HG02981 (cell line): Measurements from ENCODE around the gene COL23A1.
"Not testable (repeated sequence)": the region's sequence is repeated elsewhere in the genome, so short reads cannot be mapped to it uniquely, and the experiment has no call there.

Source experiments
- ATAC-seq: cut with Tn5 transposase; IDR thresholded peaks from one replicate; pipeline ENCODE4 v1.9.1; 2021; ENCODE audit warnings: mild to moderate bottlenecking, moderate library complexity; ENCODE audit not compliant: unreplicated experiment

The COL23A1 gene

GRCh38 chr5:178385496-178385890 is 204.7 kb downstream of the COL23A1 start:
- ATAC-seq = no peak

- no peak for ATAC-seq
Measured at GRCh38 chr5:178384816-178385495, 205.2 kb downstream of the COL23A1 start.

- ATAC-seq = no peak
Measured at GRCh38 chr5:178383919-178384815, 206.0 kb downstream of the COL23A1 start.

GRCh38 chr5:178383301-178383918 is 206.8 kb downstream of the COL23A1 start:
- ATAC-seq = no peak

- no peak for ATAC-seq
Measured at GRCh38 chr5:178382754-178383164, 207.4 kb downstream of the COL23A1 start.

GRCh38 chr5:178381921-178382695 is 208.1 kb downstream of the COL23A1 start:
- no peak for ATAC-seq

- no peak for ATAC-seq
Measured at GRCh38 chr5:178381206-178381605, 209.0 kb downstream of the COL23A1 start.

GRCh38 chr5:178380541-178381074 is 209.6 kb downstream of the COL23A1 start:
- no peak for ATAC-seq

- no peak for ATAC-seq
Measured at GRCh38 chr5:178380086-178380485, 210.1 kb downstream of the COL23A1 start.

- no peak for ATAC-seq
Measured at GRCh38 chr5:178378527-178379484, 211.4 kb downstream of the COL23A1 start.

GRCh38 chr5:178377583-178378270 is 212.5 kb downstream of the COL23A1 start:
- no peak for ATAC-seq

GRCh38 chr5:178376921-178377582 is 213.1 kb downstream of the COL23A1 start:
- ATAC-seq = no peak

- no peak for ATAC-seq
Measured at GRCh38 chr5:178375348-178375747, 214.8 kb downstream of the COL23A1 start.

GRCh38 chr5:178373711-178374110 is 216.5 kb downstream of the COL23A1 start:
- no peak for ATAC-seq

GRCh38 chr5:178372142-178372571 is 218.0 kb downstream of the COL23A1 start:
- ATAC-seq = no peak

GRCh38 chr5:178371362-178372111 is 218.7 kb downstream of the COL23A1 start:
- no peak for ATAC-seq

- ATAC-seq = no peak
Measured at GRCh38 chr5:178370102-178370501, 220.1 kb downstream of the COL23A1 start.

GRCh38 chr5:178369469-178369868 is 220.7 kb downstream of the COL23A1 start:
- ATAC-seq = not testable (repeated sequence)
